Dedifferentiated amniotic fluid mesenchymal stem cell (primary cell): ENCODE results near the gene GNLY.
"Not testable (repeated sequence)": the region's sequence is repeated elsewhere in the genome, so short reads cannot be mapped to it uniquely, and the experiment has no call there.

ENCODE experiments used
- DNase-seq: peaks from one replicate; pipeline ENCODE4 v3.0.0-alpha.2; 2016; ENCODE audit errors: extremely low spot score

The GNLY gene

GRCh38 chr2:85694052-85695025, at the start of gene GNLY:
GNLY (plus strand) TSS chr2:85694358; CDS start chr2:85694419, 61 bp downstream.
- DNase-seq = no peak

- no peak for DNase-seq
These were observed 49.2 kb upstream of the GNLY start for GRCh38 chr2:85644909-85645308.

GRCh38 chr2:85646166-85646565, 48.0 kb upstream of the GNLY start:
- no peak for DNase-seq

GRCh38 chr2:85647823-85648526, 46.2 kb upstream of the GNLY start:
- DNase-seq = no peak

GRCh38 chr2:85648619-85649018, 45.5 kb upstream of the GNLY start:
- peak; percentile 53 for DNase-seq

DNA sequence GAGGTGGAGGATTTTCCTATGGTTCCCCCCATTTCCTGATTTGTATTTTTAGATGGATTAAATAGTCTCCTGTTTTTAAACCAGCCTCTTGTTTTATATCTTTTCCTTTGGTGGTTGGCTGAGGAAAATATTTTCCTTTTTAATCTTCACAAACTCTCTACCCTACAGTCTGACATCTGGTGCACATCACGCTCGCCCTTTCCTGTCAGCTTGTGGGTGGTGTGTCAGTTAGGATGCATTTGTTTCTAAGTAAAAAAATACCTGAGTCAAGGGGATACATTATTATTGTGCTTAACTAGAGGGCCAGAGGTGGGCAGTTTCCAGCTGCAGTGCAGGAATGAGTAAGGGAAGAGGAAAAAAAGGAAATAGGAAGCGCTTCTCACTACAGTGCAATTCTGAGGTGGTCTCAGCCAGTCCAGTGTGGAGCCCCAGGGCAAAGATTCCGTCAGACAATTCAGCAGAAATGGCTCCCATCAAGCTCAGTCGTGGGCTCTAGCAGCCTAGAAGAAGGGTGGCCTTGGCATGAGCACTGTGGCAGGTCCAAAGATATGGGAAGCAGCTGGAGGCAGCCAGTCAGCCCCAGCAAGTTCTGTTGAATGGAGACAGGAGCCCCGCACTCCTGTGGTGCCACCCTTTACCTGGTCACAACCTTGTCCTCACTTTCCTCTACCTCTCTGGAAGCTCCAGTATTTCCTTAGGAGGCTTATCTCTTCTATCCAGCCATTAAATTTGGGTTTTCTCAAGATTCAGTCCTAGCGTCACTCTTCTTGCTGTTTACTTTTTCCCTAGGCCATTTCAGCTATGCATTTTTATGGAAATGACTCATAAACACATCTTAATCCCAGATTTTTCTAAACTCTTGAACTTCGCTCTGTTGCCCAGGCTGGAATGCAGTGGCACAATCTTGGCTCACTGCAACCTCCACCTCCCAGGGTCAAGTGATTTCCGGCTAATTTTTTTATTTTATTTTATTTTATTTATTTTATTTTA, 44.7 kb upstream of the GNLY start:
- DNase-seq = peak; percentile 62

- no peak for DNase-seq
These were observed 43.7 kb upstream of the GNLY start for GRCh38 chr2:85650456-85650855.

- DNase-seq = no peak
These were observed 43.1 kb upstream of the GNLY start for GRCh38 chr2:85651097-85651496.

DNA sequence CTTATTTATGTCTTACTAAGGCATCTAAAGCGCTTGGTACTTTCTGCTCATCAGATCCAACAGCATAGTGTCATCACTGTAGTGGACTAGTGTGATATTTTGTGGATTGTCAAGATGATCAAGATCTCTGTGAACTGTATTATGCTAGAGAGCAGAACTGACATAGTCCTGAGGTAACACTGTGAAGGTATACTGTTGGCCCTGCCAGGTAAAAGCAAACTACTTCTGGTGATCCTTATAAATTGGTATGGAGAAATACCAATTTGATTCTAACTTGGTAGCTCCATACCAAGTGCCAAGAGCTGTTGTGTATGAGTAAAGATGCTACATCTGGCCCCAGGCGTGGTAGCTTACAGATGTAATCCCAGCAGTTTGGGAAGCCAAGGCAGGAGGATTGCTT, 42.1 kb upstream of the GNLY start:
- DNase-seq = no peak

GRCh38 chr2:85653996-85654395, 40.2 kb upstream of the GNLY start:
- no peak for DNase-seq

- peak; percentile 25 for DNase-seq
These were observed 38.2 kb upstream of the GNLY start for GRCh38 chr2:85655961-85656417.

GRCh38 chr2:85656468-85656867, 37.7 kb upstream of the GNLY start:
- DNase-seq = no peak

- DNase-seq = not testable (repeated sequence)
These were observed 36.8 kb upstream of the GNLY start for GRCh38 chr2:85657399-85657798.

GRCh38 chr2:85659324-85659981, 34.7 kb upstream of the GNLY start:
- DNase-seq = no peak

- DNase-seq = not testable (repeated sequence)
These were observed 33.9 kb upstream of the GNLY start for GRCh38 chr2:85660301-85660700.

DNA sequence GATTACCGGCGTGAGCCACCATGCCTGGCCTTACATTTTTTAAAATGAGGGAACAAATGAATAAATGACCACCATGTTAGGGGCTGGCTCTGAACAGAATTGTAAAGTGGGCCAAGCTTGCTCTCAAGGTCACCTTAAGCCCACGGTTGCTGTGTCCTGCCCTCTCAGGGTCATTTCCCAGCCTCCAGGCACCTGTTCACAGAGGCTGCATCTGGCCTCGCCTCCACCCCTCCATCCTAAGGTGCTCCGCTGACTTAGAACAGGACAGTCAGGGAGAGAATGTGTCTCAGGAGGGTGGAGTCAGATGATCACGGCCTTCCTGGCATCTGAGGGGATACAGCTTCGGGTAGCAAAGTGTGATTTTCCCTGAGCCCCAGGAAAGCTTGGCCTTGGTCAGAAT, 33.4 kb upstream of the GNLY start:
- DNase-seq = no peak

- DNase-seq = no peak
These were observed 32.9 kb upstream of the GNLY start for GRCh38 chr2:85661139-85661858.

DNA sequence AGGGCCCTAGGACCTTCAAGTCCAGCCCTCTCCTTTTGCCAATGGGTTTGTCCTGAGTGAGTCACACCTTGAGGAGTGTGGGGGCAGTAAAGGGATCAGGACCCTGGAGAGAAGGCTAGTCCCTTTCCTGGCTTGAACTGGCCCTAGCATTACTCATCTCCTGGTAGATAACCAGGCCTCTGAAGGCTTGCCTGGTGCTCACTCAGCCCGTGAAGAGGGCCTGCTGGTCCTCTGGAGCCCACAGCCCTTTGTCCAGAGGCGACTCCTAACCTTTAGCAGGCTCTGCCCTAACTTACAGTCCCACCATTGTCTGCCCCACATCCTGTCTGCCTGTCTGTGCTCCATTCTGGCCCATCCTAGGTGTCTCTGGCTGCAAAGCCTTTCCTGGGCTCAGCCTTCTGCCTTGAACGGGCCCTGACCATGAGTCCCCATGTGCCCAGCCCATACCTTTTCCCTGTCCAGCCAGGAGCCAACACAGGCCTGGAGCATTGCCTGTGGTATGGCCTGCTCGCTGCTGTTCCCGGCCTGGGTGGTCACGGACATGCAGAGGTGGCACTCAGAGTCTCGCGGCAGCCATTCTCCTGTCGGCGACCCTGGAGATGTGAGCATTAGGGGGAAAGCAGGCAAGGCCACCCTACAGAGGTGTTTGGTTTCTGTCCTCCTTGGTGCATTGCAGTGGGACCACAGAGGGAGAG, 31.1 kb upstream of the GNLY start:
- no peak for DNase-seq
